ENCODE measurements around the gene ARHGEF12.

ARHGEF12 gene

GRCh38 chr11:120401506-120401905 is 65.3 kb downstream of the ARHGEF12 start:
- H3K4me3 ChIP-seq (ENCODE audit: control insufficient read depth, low read depth, low read length) = no peak overlapping the region
- no peak for TF ChIP-seq CTCF (conservative IDR thresholded peaks at IDR 0.05; ENCODE audit: control insufficient read depth, insufficient read depth, low read depth, low read length)
- no peak for DNase-seq (ENCODE audit: low read depth)

- no peak for TF ChIP-seq CTCF (conservative IDR thresholded peaks at IDR 0.05; ENCODE audit: control insufficient read depth, insufficient read depth, low read depth, low read length)
- H3K4me3 ChIP-seq (ENCODE audit: control insufficient read depth, low read depth, low read length) = no peak overlapping the region
- no peak for DNase-seq (ENCODE audit: low read depth)
Observed at GRCh38 chr11:120403966-120404365, 67.8 kb downstream of the ARHGEF12 start.

- no peak for DNase-seq (ENCODE audit: low read depth)
- no peak for TF ChIP-seq CTCF (conservative IDR thresholded peaks at IDR 0.05; ENCODE audit: control insufficient read depth, insufficient read depth, low read depth, low read length)
Observed at GRCh38 chr11:120404495-120404894, 68.3 kb downstream of the ARHGEF12 start.

GRCh38 chr11:120409655-120410054 is 73.4 kb downstream of the ARHGEF12 start:
- H3K4me3 ChIP-seq (ENCODE audit: control insufficient read depth, low read depth, low read length) = no peak overlapping the region
- no peak for DNase-seq (ENCODE audit: low read depth)
- TF ChIP-seq CTCF (conservative IDR thresholded peaks at IDR 0.05; ENCODE audit: control insufficient read depth, insufficient read depth, low read depth, low read length) = no peak

More at GRCh38 chr11:120404495-120404894, 68.3 kb downstream of the ARHGEF12 start:
- no peak overlapping the region for H3K4me3 ChIP-seq (ENCODE audit: control insufficient read depth, low read depth, low read length)

- TF ChIP-seq CTCF (conservative IDR thresholded peaks at IDR 0.05; ENCODE audit: control insufficient read depth, insufficient read depth, low read depth, low read length) = no peak
- no peak for DNase-seq (ENCODE audit: low read depth)
- no peak overlapping the region for H3K4me3 ChIP-seq (ENCODE audit: control insufficient read depth, low read depth, low read length)
Observed at GRCh38 chr11:120410622-120411380, 74.6 kb downstream of the ARHGEF12 start.

GRCh38 chr11:120413480-120413879 is 77.3 kb downstream of the ARHGEF12 start:
- DNase-seq (ENCODE audit: low read depth) = peak; percentile 67
- H3K4me3 ChIP-seq (ENCODE audit: control insufficient read depth, low read depth, low read length) = no peak overlapping the region
- TF ChIP-seq CTCF (conservative IDR thresholded peaks at IDR 0.05; ENCODE audit: control insufficient read depth, insufficient read depth, low read depth, low read length) = no peak

All from fibroblast of mammary gland (primary cell).